KMS-11 (cell line): ENCODE results near the gene SMARCC2.
A peak's percentile ranks its signal among the peaks of the same experiment; 100 is the strongest.

ENCODE experiments used
- H2AFZ ChIP-seq: fragments of 200-600 bp; sonication (generic); 2 replicates; pipeline ENCODE4 v1.6.1; 2016; ENCODE audit warnings: antibody characterized with exemption, mixed run types, low read depth
- H3K27ac ChIP-seq: fragments of 200-600 bp; sonication (generic); 2 replicates; pipeline ENCODE4 v1.6.1; 2016; ENCODE audit warnings: mild to moderate bottlenecking, mixed run types
- H3K27me3 ChIP-seq: fragments of 200-600 bp; sonication (generic); 2 replicates; pipeline ENCODE4 v1.6.1; 2017; ENCODE audit warnings: mild to moderate bottlenecking, low read depth, mixed run types, moderate library complexity; ENCODE audit not compliant: insufficient read depth
- H3K36me3 ChIP-seq: fragments of 200-600 bp; sonication (generic); 2 replicates; pipeline ENCODE4 v1.6.1; 2017; ENCODE audit warnings: mild to moderate bottlenecking, mixed run types; ENCODE audit not compliant: insufficient read depth
- H3K4me1 ChIP-seq: fragments of 200-600 bp; sonication (generic); 2 replicates; pipeline ENCODE4 v1.6.1; 2016; ENCODE audit warnings: mild to moderate bottlenecking, low read depth, mixed run types; ENCODE audit not compliant: poor library complexity, severe bottlenecking
- H3K4me2 ChIP-seq: fragments of 200-600 bp; sonication (generic); 2 replicates; pipeline ENCODE4 v1.7.0; 2016; ENCODE audit warnings: mild to moderate bottlenecking, mixed run types
- H3K4me3 ChIP-seq: fragments of 200-600 bp; sonication (generic); IDR thresholded peaks from 2 replicates; pipeline ENCODE4 v1.6.1; 2017; ENCODE audit warnings: low read depth, low read length, mixed read lengths; ENCODE audit not compliant: insufficient read depth
- H3K79me2 ChIP-seq: fragments of 200-600 bp; sonication (generic); 2 replicates; pipeline ENCODE4 v1.6.1; 2016; ENCODE audit warnings: low read depth, mixed run types; ENCODE audit not compliant: insufficient read depth
- H3K9ac ChIP-seq: fragments of 200-600 bp; sonication (generic); 2 replicates; pipeline ENCODE4 v1.6.1; 2016; ENCODE audit warnings: mild to moderate bottlenecking, mixed run types
- H4K20me1 ChIP-seq: fragments of 200-600 bp; sonication (generic); 2 replicates; pipeline ENCODE4 v1.6.1; 2016; ENCODE audit warnings: mild to moderate bottlenecking, mixed run types; ENCODE audit not compliant: insufficient read depth
- CTCF ChIP-seq: fragments of 200-600 bp; sonication (generic); conservative IDR thresholded peaks from 2 replicates; pipeline ENCODE4 v1.6.1; 2017; ENCODE audit warnings: low read depth, mild to moderate bottlenecking, antibody characterized with exemption, low read length, moderate library complexity, mixed read lengths

The SMARCC2 gene

GRCh38 chr12:56134897-56135296 lies 54.4 kb downstream of the SMARCC2 start:
- peak overlapping the region; percentile 10; the same call in 1 of the 2 replicates for H3K4me2 ChIP-seq
- H3K79me2 ChIP-seq: peaks cover 8% of the 10 kb centered on the region; the same call in 1 of the 2 replicates
- H3K4me3 ChIP-seq: no peak overlapping the region
- no peaks in the 10 kb centered on the region for H3K27me3 ChIP-seq
- H3K4me1 ChIP-seq: peaks cover 30% of the 10 kb centered on the region
- no peak for TF ChIP-seq CTCF
- H2AFZ ChIP-seq: no peak overlapping the region
- no peak overlapping the region for H3K9ac ChIP-seq
- no peaks in the 10 kb centered on the region for H4K20me1 ChIP-seq
- H3K36me3 ChIP-seq: peaks cover 8% of the 10 kb centered on the region; the same call in 1 of the 2 replicates
- no peak overlapping the region for H3K27ac ChIP-seq

DNA sequence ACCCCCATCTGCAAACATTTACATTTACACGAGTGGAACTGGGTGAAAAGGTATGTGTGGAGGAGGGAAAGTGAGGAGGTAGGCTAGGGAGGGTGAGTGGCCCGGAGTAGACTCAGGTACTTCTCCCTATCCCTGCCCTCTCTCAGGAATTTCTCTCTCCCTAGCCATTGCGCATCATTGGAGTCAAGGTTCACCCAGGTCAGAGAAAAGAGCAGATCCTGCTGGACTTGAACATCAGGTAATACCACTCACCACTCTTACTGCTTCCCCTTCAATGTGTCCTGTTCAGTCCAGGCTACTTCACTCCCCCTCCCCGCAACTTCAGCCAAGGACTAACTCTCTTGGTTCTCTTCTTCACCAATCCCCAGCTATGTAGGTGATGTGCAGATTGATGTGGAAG lies 58.4 kb downstream of the SMARCC2 start:
- Histone ChIP-seq H3K9ac (no peak overlapping the region), H3K4me3 (no peak overlapping the region), H3K4me2 (no peak overlapping the region), H3K27me3 (no peaks in the 10 kb centered on the region), H2AFZ (no peak overlapping the region), H3K4me1 (peaks cover 52% of the 10 kb centered on the region), H4K20me1 (no peaks in the 10 kb centered on the region), H3K27ac (no peak overlapping the region), H3K79me2 (peaks cover 26% of the 10 kb centered on the region; the same call in 1 of the 2 replicates), H3K36me3 (peaks cover 4% of the 10 kb centered on the region; the same call in 1 of the 2 replicates)
- no peak for TF ChIP-seq CTCF

- Histone ChIP-seq H3K9ac (peak overlapping the region; percentile 63; the same call in 1 of the 2 replicates), H3K79me2 (peaks cover 26% of the 10 kb centered on the region; the same call in 1 of the 2 replicates), H2AFZ (no peak overlapping the region), H3K27ac (peak overlapping the region; percentile 35; the same call in 1 of the 2 replicates), H3K27me3 (no peaks in the 10 kb centered on the region), H3K36me3 (peaks cover 4% of the 10 kb centered on the region; the same call in 1 of the 2 replicates), H3K4me1 (peaks cover 52% of the 10 kb centered on the region), H4K20me1 (no peaks in the 10 kb centered on the region), H3K4me2 (peak overlapping the region; percentile 86), H3K4me3 (no peak overlapping the region)
- TF ChIP-seq CTCF: no peak
Observed at GRCh38 chr12:56129942-56130495, 59.3 kb downstream of the SMARCC2 start.

DNA sequence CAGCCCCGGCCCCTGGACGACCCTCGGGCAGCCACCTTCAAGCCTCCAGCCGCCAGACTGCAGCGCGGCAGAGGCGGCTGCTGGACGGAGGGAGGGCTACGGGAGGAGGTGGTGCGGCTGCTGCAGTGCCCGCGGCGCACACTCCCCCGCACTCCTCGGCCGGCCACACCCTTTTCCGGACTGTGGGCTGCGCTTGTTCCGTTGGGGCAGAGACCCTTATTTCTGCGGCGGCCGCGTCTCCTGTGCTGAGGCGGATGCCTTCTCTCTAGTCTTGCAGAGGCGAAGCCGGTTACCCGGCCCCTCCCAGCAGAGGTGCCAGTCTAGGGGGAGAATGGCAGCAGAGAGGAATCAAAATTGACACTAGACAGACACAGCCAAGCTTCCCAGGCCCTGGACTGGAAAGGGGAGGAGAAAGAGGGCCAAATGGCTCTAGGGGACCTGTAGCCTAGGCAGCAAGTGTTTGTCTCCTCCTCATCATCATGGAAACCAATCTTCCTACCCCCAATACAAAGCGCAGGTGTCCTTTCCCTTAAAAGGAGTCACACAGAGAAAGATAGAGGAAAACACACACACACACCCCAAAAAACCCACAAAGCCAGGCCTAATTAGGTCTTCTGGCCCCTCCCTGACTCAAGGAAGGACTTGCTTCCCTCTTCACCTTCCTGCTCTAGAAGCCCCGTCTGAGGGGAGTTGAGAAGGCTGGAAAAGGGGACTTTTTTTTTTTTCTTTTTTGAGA lies 59.9 kb downstream of the SMARCC2 start:
- peaks cover 26% of the 10 kb centered on the region; the same call in 1 of the 2 replicates for H3K79me2 ChIP-seq
- H2AFZ ChIP-seq: peak overlapping the region; percentile 80; the same call in 1 of the 2 replicates
- H3K4me2 ChIP-seq: peak overlapping the region; percentile 86
- H4K20me1 ChIP-seq: no peaks in the 10 kb centered on the region
- H3K27ac ChIP-seq: peak overlapping the region; percentile 35
- peak overlapping the region; percentile 44 for H3K4me3 ChIP-seq
- H3K27me3 ChIP-seq: no peaks in the 10 kb centered on the region
- peaks cover 45% of the 10 kb centered on the region for H3K4me1 ChIP-seq
- H3K9ac ChIP-seq: peak overlapping the region; percentile 63
- TF ChIP-seq CTCF: no peak
- H3K36me3 ChIP-seq: peaks cover 4% of the 10 kb centered on the region; the same call in 1 of the 2 replicates
